HCEC 1CT (cell line): ENCODE results near the gene FTSJ3.

ENCODE experiments used
- DNase-seq: peaks from one replicate; pipeline ENCODE4 v3.0.0-alpha.2; 2017

The FTSJ3 gene

DNA sequence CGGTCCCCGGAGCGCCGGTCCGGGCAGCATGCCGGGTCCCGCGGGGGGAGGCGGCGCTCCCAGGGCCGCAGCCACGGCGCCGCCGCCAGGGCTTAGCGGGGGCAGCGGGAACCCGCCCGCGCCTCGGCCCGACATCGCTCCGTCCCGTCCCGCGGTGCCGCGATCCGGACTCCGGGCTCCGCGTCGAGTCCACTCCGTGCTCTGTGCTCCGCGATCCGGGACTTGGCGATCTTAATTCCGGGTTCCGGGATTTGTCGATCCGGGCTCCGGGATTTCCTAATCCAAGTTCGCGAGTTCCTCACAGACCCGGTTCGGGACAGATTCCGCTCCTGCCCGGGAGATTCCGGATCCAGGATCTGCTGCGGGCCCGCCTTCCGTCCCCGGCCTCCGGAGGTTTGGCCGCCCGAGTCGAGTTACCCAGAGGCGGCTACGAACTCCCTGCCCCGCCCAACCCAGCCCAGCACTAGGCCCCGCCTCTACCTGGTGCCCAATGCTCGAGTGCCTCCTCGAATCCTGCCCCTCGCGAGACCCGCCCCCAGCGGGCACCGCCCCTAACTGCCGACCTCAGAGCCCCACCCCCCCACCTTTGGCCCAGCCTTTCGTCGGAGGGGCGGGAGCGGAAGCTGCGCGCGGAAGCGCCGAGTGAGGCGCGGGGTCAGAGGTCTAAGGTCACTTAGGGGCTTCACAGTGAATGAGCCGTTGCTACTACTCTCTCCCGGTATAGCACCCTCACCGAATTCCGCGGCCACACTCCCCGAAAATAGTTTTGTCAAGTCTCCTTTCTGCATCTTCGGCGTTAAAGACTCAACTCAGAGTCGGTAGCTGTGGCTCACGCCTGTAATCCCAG lies 15.3 kb upstream of the FTSJ3 start, which contains the start of gene SMARCD2:
TSS of gene SMARCD2 (minus strand) at position 146 of the 847 bp plus-strand sequence. CDS start at position 135, 11 bp downstream.
- peak; percentile 99 for DNase-seq

DNA sequence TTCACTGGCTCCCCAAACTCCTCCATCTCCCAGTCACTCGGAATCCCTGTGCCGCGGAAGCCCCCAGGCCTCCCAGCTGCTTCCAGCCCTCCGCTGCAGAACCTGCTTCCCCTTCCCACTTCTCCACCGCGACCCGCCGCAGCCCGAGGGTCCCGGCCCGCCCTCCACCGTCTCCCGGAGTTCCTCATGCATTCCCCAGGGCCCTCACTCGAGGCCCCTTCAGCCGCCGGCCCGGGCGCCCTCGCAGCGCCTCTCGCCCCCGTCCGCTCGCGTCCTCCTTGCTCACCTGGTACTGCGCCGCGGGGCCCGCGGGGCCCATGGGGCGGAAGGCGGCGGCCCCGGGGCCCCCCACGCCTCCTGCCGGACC lies 14.7 kb upstream of the FTSJ3 start:
- DNase-seq = no peak

DNA sequence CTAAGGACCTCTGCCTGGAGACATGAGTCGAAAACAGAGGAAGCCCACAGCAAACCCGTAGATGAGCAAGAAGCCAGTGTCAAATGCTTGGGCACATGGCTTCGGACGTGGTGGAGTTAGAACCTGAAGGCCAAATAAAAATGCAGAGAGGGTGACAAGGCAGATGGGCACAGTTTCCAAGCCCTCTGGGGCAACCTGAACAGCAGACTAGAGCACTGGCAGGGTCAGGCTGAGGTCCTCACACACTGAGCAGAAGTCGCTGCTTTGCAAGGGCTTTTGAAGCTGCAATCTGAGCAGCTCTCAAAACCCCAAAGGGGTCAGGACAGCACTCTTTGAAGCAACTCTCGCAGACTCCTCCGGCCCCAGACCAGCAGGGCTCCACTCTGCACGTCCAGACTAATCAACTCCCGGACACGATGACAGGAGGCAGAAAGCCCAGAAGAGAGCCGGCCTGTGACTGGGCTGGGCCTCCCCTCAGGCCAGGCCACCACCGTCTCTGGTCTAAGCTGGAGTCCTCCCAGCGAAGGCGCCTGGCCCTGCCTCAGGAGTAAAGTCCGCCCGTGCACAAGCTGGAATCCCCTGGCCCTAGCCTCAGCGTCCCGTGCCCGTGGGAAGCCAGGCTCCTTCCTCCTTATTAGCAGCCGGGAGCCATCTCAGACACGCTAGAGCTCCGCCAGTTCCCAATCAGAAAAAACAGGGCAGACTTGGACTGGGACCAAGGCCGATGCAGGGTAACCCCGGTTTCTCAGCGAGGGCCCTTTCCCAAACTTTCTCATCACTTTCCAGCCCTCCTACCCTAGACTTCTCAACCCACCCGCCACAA lies 14.1 kb upstream of the FTSJ3 start:
- peak; percentile 55 for DNase-seq

DNA sequence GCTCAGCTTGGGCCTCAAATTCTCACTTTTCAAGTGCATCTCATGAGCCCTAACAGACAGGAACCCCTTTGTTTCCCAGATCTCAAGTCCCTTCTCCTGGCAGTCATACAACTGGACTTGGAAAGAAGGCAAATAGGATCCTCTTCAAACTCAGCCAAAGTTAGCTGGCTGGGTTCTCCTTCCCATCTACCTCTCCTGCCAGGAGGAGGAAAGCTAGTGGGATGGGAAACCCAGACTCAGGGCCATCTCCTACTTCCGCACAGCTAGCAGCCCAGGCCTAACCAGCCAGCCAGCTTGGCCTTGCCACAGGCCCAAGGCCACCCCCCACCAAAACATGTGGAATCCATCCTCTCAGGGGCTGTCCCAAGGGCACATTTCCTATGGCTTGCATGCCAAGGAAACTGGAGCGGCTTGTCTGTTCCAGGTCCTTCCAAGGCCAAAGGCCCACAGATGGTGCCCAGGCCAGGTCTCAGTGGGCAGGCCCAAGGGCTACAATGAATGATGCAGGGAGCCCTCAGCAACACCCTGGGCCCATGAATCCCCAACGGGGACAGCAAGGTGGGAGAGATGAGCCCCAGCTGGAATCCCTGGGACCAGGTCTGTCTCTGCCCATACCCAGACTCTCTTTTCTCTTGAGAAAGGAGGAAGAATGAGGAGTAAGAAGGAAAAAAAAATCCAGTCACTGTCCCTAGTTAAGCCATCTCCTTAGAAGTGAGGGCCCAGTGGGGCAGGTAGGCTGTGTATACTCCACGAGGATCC lies 13.3 kb upstream of the FTSJ3 start:
- DNase-seq = no peak

DNA sequence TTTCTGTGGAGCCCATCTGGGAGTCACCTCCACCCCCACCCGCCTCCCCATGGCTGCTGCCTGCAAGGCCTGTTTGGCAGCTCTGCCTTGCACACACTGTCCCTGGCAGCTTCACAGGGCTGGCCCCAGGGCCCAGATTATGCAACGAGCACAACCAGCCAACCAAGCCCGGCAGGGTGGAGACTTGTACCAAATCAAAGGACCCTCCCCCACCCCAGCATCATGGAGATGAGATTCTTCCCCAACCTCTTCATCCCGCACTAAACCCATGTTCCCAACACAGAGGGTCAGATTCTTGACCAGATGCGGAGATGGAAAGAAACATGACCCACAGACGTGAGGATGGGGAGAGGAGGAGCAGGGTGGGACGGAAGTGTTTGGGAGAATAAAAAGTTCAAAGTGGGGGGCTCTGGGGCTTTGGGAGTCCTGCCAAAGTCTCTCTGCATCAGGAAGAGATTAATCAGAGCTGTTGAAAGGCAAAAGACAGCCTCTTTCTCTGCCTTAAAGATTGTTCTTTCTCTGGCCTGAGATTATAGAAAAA lies 11.2 kb upstream of the FTSJ3 start:
- DNase-seq = peak; percentile 28

DNA sequence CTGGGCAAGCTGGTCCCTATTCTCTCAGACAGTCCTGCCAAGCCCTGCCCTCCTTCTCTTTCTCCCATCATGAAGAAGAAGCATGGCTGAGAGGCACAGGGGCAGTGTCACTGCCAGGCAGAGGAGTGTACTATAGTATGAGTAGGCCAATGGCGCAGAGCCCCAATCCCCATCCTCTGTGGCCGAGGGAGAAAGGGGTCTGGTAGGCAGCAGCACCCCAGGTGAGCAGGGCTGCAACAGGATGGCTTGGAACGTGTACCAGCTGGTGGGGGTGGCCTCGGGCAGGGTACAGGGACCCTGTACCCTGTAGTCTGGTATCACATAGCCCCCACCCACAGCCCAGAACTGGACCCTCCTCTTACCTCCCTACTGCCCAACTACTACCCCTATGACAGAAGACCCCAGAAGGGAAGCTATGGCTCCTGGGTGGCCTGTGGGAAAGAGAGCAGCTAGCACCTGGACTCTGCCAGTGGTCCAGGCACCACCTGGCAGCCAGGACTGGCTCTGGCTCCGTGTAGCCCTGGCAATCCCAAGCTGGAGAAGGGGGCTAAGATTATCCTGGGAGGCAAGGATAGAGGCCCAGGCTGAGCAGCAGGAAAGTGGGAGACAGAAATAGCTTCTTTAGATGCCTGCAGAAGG lies 10.6 kb upstream of the FTSJ3 start:
- no peak for DNase-seq

DNA sequence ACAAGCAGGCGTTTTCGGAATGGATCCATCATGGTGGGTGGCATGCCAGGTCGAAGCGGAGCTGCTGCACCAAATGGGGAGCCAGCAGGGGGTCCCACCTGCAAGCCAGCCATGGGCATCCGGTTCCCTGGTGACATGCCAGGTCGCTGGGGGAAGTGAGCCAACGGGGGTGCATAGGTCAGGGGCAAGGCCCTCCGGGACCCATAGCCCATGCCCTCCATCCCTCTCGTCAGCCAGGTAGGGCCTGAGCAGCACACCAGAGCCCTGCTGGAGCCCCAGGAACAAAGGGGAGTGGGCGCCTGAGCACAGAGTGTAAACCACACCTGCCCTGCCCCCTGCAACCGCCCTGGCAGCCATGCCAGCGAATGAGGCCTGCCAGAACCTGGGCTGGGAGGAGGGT lies 10.0 kb upstream of the FTSJ3 start:
- no peak for DNase-seq

DNA sequence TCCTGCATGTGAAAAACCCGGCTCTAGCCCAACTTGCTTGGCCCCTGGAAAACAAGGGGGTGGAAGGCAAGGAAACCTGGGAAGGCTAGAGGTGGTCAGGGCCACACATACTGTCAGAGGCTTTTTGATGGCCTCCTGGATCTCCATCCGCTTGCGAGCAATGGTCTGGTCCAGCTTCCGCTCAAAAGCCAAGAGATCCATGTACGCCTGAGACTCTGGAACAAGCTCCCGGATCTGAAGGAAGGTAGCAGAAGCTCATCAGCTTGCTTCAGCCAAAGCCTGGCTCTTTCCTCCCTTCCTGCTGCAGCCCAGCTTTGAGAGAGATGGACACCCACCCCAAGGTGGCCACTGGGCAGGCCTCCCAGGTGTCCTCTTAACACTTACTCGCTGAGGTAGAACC lies 9.3 kb upstream of the FTSJ3 start:
- no peak for DNase-seq

DNA sequence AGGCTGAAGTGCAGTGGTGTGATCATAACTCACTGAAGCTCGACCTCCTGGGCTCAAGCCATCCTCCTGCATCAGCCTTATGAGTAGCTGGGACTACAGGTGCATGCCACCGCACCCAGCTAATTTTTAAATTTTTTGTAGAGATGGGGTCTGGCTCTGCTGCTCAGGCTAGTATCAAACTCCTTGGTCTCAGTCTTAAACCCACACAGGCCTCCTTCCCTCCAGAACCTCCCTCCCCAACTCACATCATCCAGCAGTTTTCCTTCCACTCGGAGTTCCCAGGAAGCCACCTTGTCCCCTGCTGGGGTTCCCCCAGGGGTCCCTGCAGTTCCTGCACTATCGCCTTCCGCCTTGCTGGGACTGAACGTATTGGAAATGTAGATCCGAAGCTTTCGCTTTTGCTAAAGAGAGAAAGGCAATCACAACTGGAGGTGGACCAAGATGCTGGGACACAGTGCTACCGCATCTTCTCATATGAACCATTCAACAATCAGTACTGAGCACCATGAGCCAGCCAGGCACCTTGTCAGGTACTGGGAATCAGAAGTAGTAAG lies 7.8 kb upstream of the FTSJ3 start:
- DNase-seq = no peak

DNA sequence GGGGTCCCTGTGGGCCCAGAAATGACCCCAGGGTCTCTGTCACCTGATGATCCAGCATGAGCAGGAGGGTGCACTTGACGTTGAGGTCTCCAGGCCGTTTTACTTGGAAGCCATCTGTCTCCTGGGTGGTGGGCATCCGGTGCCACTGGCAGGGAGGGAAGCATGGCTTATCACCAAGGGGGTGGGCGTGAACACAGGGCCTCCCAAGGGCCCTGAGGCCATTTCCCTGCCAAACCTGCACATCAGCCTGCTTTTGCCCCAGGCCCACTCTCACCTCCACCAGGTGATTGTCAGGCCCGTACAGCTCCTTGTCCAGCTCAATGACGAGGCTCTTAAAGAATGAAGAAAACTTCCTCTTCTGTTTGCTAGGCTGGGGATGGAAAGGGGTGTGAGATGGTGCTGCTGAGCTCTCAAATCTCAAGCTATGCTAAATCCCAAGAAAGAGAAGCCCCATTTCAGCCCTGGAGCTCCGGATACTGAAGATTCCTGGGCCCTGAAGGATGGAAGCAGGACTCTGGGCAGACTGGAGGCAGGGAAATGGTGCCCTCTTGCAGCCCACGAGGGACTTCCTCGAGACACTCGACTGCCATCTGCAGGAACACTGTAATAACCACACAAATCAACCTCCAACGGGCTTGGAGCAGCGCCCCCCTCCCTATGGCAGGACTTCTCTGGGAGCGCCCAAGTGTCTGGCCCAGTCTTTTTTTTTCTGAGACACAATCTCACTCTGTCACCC lies 7.1 kb upstream of the FTSJ3 start:
- peak; percentile 63 for DNase-seq

DNA sequence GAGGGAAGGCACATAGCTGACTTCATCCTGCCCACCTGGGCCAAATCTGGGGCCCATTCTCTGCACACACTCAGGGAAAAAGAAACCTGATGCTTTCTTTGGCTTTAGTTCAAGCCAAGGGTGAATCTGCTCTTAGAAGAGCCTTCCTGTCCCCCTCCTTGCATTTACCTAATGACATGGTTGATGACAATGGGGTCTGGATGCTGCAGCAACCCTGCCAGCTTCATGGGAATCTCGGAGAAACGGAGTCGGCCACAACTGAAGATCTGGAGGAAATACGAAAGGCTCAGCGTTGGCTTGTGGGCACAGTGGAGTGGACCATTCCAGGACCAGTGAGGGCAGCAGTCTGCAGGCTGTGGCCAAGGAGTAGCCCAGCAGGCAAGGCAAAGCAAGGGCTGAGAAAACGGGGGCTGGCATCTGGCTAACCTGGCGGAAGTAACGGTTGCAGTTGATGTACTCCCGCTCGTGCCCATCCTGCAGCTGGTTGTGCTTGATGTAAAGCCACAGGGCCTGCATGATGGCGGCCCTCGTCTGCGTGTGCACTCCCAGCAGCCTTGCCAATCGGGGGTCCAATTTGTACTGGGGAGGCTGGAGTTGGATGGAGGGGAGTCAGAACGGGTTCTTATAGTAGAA lies 6.4 kb upstream of the FTSJ3 start:
- no peak for DNase-seq

DNA sequence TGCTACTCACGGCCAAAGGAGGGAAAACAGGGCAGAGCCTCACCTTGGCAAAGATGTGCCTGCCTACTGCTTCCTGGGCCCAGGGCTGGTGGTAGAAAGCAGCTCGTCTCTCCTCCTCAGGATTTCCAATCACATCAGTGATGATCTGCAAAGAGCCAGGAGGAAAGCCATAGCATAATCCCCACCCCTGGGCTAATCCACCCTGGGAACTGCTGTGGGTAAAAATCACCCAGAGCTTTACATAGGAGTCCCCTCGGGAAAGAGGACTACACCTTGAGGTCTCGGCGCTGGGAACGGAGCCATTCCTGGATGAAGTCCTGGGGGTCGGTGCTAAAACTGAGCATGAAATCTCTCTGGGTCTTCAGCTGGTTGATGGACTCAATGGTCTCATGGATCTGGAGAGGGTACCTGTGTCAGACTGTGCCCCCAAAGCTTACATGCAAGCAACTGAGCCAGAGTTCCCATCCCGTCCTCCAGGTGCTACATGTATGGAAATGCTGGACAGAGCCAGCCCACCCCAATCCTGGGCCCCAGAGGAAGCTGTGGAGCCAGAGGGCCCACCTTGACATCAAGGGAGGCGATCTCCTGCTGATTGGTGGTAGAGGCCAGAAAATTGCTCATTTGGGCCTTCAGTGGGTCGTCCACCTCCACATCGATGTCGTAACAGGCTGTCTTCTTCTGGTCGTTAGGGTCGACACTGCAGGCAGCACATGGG lies 5.7 kb upstream of the FTSJ3 start:
- DNase-seq = no peak

DNA sequence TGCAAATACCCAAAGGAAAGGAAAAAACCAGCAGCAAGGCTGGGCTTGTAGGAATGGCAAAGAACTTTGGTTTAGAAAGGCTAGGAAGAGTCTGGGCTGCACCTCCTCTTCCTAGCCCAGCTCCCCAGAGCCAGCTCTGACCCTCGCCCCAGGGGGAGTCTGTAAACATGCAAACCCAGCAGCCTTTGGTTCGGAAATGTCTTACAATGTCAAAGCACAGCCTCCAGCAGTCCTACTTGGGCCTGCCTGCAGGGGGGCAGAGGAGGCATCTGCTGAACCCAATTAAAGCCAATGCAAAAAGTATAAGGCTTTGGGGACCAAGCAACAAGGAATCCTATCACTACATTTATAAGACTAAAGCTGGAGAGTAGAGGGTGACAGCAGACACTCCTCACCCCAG lies 5.0 kb upstream of the FTSJ3 start:
- no peak for DNase-seq

DNA sequence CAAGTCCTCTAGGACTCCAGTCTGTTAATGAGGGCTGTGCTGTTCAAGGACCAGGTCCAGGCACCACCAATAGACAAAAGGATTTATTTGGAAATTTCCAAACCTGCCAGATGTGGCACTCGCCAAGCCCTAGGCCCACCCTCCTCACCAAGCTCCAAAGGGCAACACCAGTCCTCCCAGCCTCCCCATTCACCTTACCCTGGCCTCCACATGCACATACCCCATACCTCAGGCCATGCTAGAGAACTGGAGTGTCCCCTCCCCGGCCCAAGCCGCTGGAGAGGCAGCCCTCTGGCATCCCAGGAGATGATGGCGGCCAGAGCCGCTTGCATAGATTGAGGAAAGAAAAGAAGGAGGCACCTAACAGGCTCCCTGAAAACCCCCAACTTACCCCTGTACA lies 4.6 kb upstream of the FTSJ3 start:
- no peak for DNase-seq

DNA sequence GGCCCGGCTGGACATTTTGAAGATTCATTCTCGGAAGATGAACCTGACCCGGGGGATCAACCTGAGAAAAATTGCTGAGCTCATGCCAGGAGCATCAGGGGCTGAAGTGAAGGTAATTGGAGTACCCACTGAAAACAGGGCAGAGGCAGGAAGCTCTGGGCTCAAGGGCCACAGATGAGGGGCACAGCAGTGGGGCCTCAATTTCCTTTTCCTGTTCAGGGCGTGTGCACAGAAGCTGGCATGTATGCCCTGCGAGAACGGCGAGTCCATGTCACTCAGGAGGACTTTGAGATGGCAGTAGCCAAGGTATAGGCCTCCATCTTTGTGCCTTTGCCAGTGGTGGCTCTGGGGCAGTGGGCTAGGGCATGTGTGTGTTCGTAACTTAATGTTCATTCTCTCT lies 4.0 kb upstream of the FTSJ3 start:
- DNase-seq = no peak

DNA sequence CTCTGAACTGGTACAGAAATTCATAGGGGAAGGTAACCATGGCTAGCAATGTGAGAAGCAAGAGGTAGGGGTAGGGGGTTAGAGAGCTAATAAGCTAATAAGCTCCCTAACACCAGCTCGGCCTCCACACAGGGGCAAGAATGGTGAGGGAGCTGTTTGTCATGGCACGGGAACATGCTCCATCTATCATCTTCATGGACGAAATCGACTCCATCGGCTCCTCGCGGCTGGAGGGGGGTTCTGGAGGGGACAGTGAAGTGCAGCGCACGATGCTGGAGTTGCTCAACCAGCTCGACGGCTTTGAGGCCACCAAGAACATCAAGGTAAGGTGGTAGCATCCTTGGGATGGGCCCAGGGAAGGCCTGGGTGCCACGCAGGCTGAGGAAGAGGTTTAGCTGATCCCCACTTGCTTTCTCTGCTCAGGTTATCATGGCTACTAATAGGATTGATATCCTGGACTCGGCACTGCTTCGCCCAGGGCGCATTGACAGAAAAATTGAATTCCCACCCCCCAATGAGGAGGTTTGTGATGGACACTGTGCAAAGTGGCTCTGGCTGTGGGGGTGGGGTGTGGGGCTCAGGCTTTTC lies 3.5 kb upstream of the FTSJ3 start:
- no peak for DNase-seq

DNA sequence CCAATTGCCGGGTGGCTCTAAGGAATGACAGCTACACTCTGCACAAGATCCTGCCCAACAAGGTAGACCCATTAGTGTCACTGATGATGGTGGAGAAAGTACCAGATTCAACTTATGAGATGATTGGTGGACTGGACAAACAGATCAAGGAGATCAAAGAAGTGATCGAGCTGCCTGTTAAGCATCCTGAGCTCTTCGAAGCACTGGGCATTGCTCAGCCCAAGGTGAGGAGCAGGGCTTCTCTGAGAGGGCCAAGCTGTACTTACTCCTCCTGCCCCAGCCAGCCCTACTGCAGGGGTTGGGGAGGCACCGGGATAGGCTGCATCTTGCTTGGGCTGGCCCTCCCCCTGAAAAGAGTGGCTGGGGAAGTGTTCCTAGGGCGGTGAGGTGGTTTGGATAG lies 2.8 kb upstream of the FTSJ3 start:
- DNase-seq = no peak

DNA sequence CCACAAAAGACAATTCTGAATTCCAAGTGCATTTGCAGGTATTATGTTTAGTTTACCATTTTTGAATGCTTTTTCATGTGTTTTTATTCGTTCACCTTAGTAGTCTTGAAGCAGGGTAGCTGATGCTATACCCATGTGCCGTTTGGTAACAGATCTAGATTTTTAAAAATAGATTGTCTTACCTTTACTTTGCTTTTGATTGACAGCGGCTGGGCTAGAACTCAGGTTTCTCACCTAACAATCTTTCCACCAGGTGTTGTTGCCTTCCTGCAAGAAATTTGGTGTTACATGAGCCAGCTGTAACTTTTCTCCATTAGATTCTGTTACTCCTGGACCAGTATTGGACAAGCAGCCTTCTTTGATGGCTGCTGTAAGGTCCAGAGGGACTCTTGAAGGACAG lies 1.5 kb upstream of the FTSJ3 start:
- no peak for DNase-seq

DNA sequence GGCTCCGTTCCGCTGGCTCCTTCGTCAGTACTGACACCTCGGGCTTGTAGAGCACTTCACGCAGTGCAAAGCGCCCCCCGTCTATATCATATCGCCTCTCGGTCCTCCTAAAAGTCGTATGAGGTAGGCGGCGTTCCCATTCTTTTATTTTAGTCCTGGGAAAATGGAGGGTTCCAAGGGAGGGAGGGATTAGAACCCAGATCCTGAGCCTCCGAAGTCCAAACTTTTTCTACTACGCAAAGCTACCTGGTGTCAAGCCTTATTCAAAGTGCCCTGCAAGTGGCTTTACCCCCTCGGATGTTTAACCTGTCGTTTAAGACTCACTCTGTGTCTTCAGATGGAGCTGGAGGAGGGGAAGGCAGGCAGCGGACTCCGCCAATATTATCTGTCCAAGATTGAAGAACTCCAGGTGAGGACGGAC lies 348 bp upstream of the FTSJ3 start:
- DNase-seq = no peak

DNA sequence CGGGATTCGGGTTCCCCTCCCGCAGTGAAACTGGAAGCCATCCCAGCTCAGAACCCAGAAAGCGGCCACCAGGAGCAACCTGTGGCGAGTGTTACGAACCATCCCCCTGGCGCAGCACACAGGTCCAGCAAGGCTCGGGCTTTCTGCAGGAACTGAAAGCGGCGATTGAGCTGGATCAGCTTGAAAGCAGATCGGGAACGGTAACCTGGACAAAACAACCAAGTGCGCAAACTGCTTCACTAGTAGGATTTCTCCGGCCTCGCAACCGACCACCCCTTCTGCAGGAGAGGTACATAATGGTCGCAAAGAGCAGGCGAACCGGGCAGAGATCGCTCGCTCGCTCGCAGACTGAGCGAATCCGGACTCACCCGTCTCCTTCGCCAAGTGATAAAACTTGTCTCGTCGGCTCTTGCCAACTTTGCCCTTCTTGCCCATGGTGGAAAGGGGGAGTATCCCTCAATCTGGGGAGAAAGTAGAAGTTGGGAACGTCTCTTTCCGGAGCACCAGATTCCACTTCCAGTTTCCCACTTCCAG lies 928 bp downstream of the FTSJ3 start:
- DNase-seq = peak; percentile 37
